ENCODE measurements around the gene STK17B. TPM values are rescaled to one million over a fixed set of nuclear protein-coding genes. Genes with fewer than 3 reads are reported as not detected.

The STK17B gene
- total RNA-seq, 1 experiment from 2014 or later: 16.9 TPM

DNA sequence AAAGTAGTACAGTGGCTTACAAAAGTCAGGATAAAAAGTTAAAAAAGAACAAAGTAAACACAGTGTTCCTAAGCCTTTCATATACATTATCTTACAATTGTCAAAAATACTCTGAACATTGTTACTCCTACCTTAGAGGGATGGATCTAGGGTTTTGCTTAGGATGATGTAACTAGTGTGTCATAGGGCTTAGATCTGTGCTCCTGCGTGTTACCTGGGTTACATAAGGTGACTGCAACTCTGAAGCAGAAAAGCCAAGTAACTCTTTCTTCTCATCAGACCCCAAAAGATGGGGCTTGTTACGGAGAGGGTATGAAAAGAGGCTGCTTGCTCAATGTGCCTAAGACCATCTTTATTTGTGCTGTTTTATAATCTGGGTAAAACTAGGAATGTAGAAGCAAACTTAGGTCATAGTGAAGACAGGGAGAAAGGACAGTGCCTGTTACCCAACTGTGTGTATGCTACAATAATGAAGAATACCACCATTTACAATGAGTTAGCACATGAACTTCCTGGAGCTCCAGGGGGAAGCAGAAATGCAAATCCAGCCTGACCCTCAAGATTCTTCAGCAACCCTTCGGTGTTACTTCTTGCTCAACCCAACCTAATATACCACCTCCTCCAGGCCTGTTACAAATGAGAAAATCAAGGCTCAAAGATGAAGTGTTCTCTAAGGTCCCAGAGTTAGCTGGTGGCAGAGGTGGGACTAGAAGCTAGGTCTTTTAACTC is 42.0 kb upstream of the STK17B start:
- Histone ChIP-seq H3K27ac (ENCODE audit: low read depth, low read length) (no peak overlapping the region), H3K9ac (ENCODE audit: low read length) (no peak overlapping the region), H3K4me1 (ENCODE audit: control insufficient read depth in 1 of 2, insufficient read depth in 2 of 2, low read length in 2 of 2) (no peaks in the 10 kb centered on the region), H3K9me3 (ENCODE audit: control insufficient read depth in 1 of 2, insufficient read depth in 1 of 2, low read depth in 1 of 2, low read length in 2 of 2) (no peaks in the 10 kb centered on the region), H3K36me3 (ENCODE audit: control insufficient read depth in 1 of 2, insufficient read depth in 2 of 2, low read length in 2 of 2) (no peaks in the 10 kb centered on the region), H4K20me1 (ENCODE audit: insufficient read depth) (no peaks in the 10 kb centered on the region), H3K79me2 (ENCODE audit: insufficient read depth, low read length) (no peaks in the 10 kb centered on the region), H3K9me2 (ENCODE audit: insufficient read depth) (no peaks in the 10 kb centered on the region), H3K4me3 (replicated peaks in 1 of 2; ENCODE audit: low read depth in 1 of 2, low read length in 2 of 2) (no peak overlapping the region), H2AFZ (ENCODE audit: low read depth, low read length, poor library complexity, severe bottlenecking) (no peak overlapping the region), H3K27me3 (ENCODE audit: insufficient read depth, low read length) (no peaks in the 10 kb centered on the region), H3K4me2 (ENCODE audit: low read length) (no peak overlapping the region)
- ATAC-seq (no peak), DNase-seq (ENCODE audit: low read depth, low spot score) (no peak)
- ChIA-PET POLR2A (no interaction called here), RAD21 (ENCODE audit: low non-redundant PET in 1 of 2, low total read pairs in 2 of 2, uncharacterized antibody in 2 of 2, unreplicated experiment in 2 of 2) (no interaction called here), CTCF (no interaction called here)
- peak; percentile 49; the same call in 1 of the 2 replicates for TF ChIP-seq CEBPB (IDR thresholded peaks at IDR 0.05; ENCODE audit: low read depth)
- TF ChIP-seq, protein P1, sequence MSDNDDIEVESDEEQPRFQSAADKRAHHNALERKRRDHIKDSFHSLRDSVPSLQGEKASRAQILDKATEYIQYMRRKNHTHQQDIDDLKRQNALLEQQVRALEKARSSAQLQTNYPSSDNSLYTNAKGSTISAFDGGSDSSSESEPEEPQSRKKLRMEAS (IDR thresholded peaks at IDR 0.05): no peak
- TF ChIP-seq JUND (IDR thresholded peaks at IDR 0.05): no peak
- no peak for TF ChIP-seq TCF7L2 (IDR thresholded peaks at IDR 0.05; ENCODE audit: borderline replicate concordance, extremely low read depth, insufficient read depth, insufficient read length)
- TF ChIP-seq, protein P2, sequence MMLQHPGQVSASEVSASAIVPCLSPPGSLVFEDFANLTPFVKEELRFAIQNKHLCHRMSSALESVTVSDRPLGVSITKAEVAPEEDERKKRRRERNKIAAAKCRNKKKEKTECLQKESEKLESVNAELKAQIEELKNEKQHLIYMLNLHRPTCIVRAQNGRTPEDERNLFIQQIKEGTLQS (IDR thresholded peaks at IDR 0.05): no peak
- intact Hi-C loops (cut with micrococcal nuclease): no loop called here
- BruUV-seq (replicated peaks): no TSS peak

DNA sequence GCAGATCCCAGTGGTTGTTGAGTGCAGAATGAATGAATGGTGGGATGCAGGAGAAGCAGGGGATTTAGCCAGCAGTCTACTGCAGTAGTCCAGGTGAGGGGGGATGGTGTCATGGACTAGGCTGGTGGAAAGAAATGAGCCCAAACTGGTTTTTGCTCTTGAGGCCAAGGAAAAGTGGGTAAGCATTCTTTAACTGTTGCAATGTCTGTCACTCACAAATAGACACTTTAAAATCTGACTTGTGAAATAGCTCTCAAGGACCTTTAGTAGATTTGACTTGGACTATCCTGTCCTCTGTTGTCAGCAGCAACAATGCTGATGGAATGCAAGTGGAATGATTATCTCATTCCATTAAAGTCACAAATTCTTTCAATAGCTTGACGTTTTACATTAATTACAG is 37.5 kb upstream of the STK17B start:
- DNase-seq (ENCODE audit: low read depth, low spot score) (no peak), ATAC-seq (no peak)
- intact Hi-C loops (cut with micrococcal nuclease): no loop called here
- POLR2A ChIA-PET: no interaction called here
- H3K4me3 ChIP-seq (replicated peaks in 1 of 2; ENCODE audit: low read depth in 1 of 2, low read length in 2 of 2): no peak overlapping the region
- CTCF ChIA-PET: no interaction called here
- BruUV-seq (replicated peaks): no TSS peak
- no peaks in the 10 kb centered on the region for H3K4me1 ChIP-seq (ENCODE audit: control insufficient read depth in 1 of 2, insufficient read depth in 2 of 2, low read length in 2 of 2)
- H2AFZ ChIP-seq (ENCODE audit: low read depth, low read length, poor library complexity, severe bottlenecking): no peak overlapping the region
- H3K4me2 ChIP-seq (ENCODE audit: low read length): no peak overlapping the region
- no peak for TF ChIP-seq CBX3 (IDR thresholded peaks at IDR 0.05; ENCODE audit: low read depth)
- TF ChIP-seq ZFX (IDR thresholded peaks at IDR 0.05): no peak
- TF ChIP-seq, protein P2 (IDR thresholded peaks at IDR 0.05): no peak
- no peak for TF ChIP-seq FOSL1 (IDR thresholded peaks at IDR 0.05; ENCODE audit: low read depth)
- TF ChIP-seq ZNF274 (IDR thresholded peaks at IDR 0.05; ENCODE audit: low read depth, low read length): no peak
- TF ChIP-seq JUND (IDR thresholded peaks at IDR 0.05): no peak
- TF ChIP-seq EZH2phosphoT487 (IDR thresholded peaks at IDR 0.05; ENCODE audit: borderline replicate concordance): no peak
- TF ChIP-seq EGR1 (IDR thresholded peaks at IDR 0.05; ENCODE audit: low read depth): no peak
- no peak overlapping the region for H3K9ac ChIP-seq (ENCODE audit: low read length)
- H3K27me3 ChIP-seq (ENCODE audit: insufficient read depth, low read length): no peaks in the 10 kb centered on the region
- no peaks in the 10 kb centered on the region for H3K79me2 ChIP-seq (ENCODE audit: insufficient read depth, low read length)
- no peaks in the 10 kb centered on the region for H3K36me3 ChIP-seq (ENCODE audit: control insufficient read depth in 1 of 2, insufficient read depth in 2 of 2, low read length in 2 of 2)
- H3K9me2 ChIP-seq (ENCODE audit: insufficient read depth): no peaks in the 10 kb centered on the region
- no peak overlapping the region for H3K27ac ChIP-seq (ENCODE audit: low read depth, low read length)
- no peaks in the 10 kb centered on the region for H3K9me3 ChIP-seq (ENCODE audit: control insufficient read depth in 1 of 2, insufficient read depth in 1 of 2, low read depth in 1 of 2, low read length in 2 of 2)
- RAD21 ChIA-PET (ENCODE audit: low non-redundant PET in 1 of 2, low total read pairs in 2 of 2, uncharacterized antibody in 2 of 2, unreplicated experiment in 2 of 2): no interaction called here
- no peaks in the 10 kb centered on the region for H4K20me1 ChIP-seq (ENCODE audit: insufficient read depth)

All from HCT116 (cell line).